Measurements from ENCODE around the gene HNRNPUL1.
A peak's percentile ranks its signal among the peaks of the same experiment; 100 is the strongest.

Gene HNRNPUL1

GRCh38 chr19:41249707-41250423, 14.3 kb upstream of the HNRNPUL1 start:
- no peaks in the 10 kb centered on the region for H3K9me3 ChIP-seq (ENCODE audit: control insufficient read depth, low read length)
- no peaks in the 10 kb centered on the region for H3K36me3 ChIP-seq (ENCODE audit: control insufficient read depth, insufficient read depth, low read length)
- no peak overlapping the region for H3K4me3 ChIP-seq (ENCODE audit: low read depth, low read length)
- H3K79me2 ChIP-seq = no peaks in the 10 kb centered on the region
- TF ChIP-seq CTCF (IDR thresholded peaks at IDR 0.05) = no peak
- H3K9ac ChIP-seq = no peak overlapping the region
- H3K4me1 ChIP-seq = no peaks in the 10 kb centered on the region
- no peak overlapping the region for H3K27ac ChIP-seq
- no peaks in the 10 kb centered on the region for H3K27me3 ChIP-seq (ENCODE audit: control insufficient read depth, insufficient read depth, low read length)
- no peak overlapping the region for H3K4me2 ChIP-seq (ENCODE audit: low read length)
- no peak overlapping the region for H2AFZ ChIP-seq

GRCh38 chr19:41253660-41254059, 10.5 kb upstream of the HNRNPUL1 start:
- H3K9ac ChIP-seq = no peak overlapping the region
- no peaks in the 10 kb centered on the region for H3K27me3 ChIP-seq (ENCODE audit: control insufficient read depth, insufficient read depth, low read length)
- no peaks in the 10 kb centered on the region for H3K4me1 ChIP-seq
- no peaks in the 10 kb centered on the region for H3K36me3 ChIP-seq (ENCODE audit: control insufficient read depth, insufficient read depth, low read length)
- H3K79me2 ChIP-seq = no peaks in the 10 kb centered on the region
- H3K27ac ChIP-seq = no peak overlapping the region
- H3K9me3 ChIP-seq (ENCODE audit: control insufficient read depth, low read length) = no peaks in the 10 kb centered on the region
- H2AFZ ChIP-seq = no peak overlapping the region
- H3K4me2 ChIP-seq (ENCODE audit: low read length) = no peak overlapping the region
- TF ChIP-seq CTCF (IDR thresholded peaks at IDR 0.05) = no peak
- H3K4me3 ChIP-seq (ENCODE audit: low read depth, low read length) = no peak overlapping the region

- TF ChIP-seq CTCF (IDR thresholded peaks at IDR 0.05) = no peak
These were observed 9.0 kb upstream of the HNRNPUL1 start for GRCh38 chr19:41255171-41255570.

GRCh38 chr19:41261474-41262190, 2.5 kb upstream of the HNRNPUL1 start:
- no peaks in the 10 kb centered on the region for H3K27me3 ChIP-seq (ENCODE audit: control insufficient read depth, insufficient read depth, low read length)
- H3K36me3 ChIP-seq (ENCODE audit: control insufficient read depth, insufficient read depth, low read length) = no peaks in the 10 kb centered on the region
- H3K79me2 ChIP-seq = peaks cover 22% of the 10 kb centered on the region
- H3K9me3 ChIP-seq (ENCODE audit: control insufficient read depth, low read length) = no peaks in the 10 kb centered on the region
- peaks cover 5% of the 10 kb centered on the region for H3K4me1 ChIP-seq
- H3K27ac ChIP-seq = peak overlapping the region; percentile 89
- TF ChIP-seq CTCF (IDR thresholded peaks at IDR 0.05) = no peak
- H3K9ac ChIP-seq = no peak overlapping the region
- peak overlapping the region; percentile 82 for H2AFZ ChIP-seq
- H3K4me2 ChIP-seq (ENCODE audit: low read length) = peak overlapping the region; percentile 100
- peak overlapping the region; percentile 94 for H3K4me3 ChIP-seq (ENCODE audit: low read depth, low read length)

More at GRCh38 chr19:41255171-41255570, 9.0 kb upstream of the HNRNPUL1 start:
- Histone ChIP-seq H3K36me3 (ENCODE audit: control insufficient read depth, insufficient read depth, low read length) (no peaks in the 10 kb centered on the region), H3K27ac (no peak overlapping the region), H3K9ac (no peak overlapping the region), H3K4me3 (ENCODE audit: low read depth, low read length) (no peak overlapping the region), H3K4me1 (no peaks in the 10 kb centered on the region), H3K4me2 (ENCODE audit: low read length) (no peak overlapping the region), H2AFZ (no peak overlapping the region), H3K27me3 (ENCODE audit: control insufficient read depth, insufficient read depth, low read length) (no peaks in the 10 kb centered on the region), H3K79me2 (no peaks in the 10 kb centered on the region), H3K9me3 (ENCODE audit: control insufficient read depth, low read length) (no peaks in the 10 kb centered on the region)
